Gastrocnemius medialis (tissue), 4 donors: ENCODE data around the gene SURF4. TPM values are rescaled to one million over a fixed set of nuclear protein-coding genes. Genes with fewer than 3 reads are reported as not detected.
A peak's percentile ranks its signal among the peaks of the same experiment; 100 is the strongest.

Source experiments
- ATAC-seq, 2 donors: fragments of 150-250 bp; one replicate each; pipeline ENCODE4 v1.9.1; 2016
- DNase-seq, 2 donors: peaks; one replicate each; pipeline ENCODE4 v3.0.0-alpha.2; 2019
- H3K27ac ChIP-seq, 4 donors: fragments of 200-600 bp; sonication (generic); 1 replicate in 1 of 4; 2 replicates in 3 of 4; pipeline ENCODE4 v1.5.1; 2016 to 2018; ENCODE audit warnings: mild to moderate bottlenecking in 2 of 4, moderate library complexity in 1 of 4
- H3K27me3 ChIP-seq, 3 donors: fragments of 200-600 bp; sonication (generic) in 2 of 3; 1 replicate in 1 of 3; 2 replicates in 2 of 3; pipeline versions ENCODE4 v1.5.1 to v1.6.0; 2016 to 2019; ENCODE audit warnings: mild to moderate bottlenecking in 1 of 3, moderate library complexity in 1 of 3
- H3K36me3 ChIP-seq, 2 donors: fragments of 200-600 bp; sonication (generic) in 1 of 2; one replicate each; pipeline ENCODE4 v1.5.1; 2017 to 2018
- H3K4me1 ChIP-seq, 2 donors: fragments of 200-600 bp; sonication (generic) in 1 of 2; one replicate each; pipeline ENCODE4 v1.5.1; 2016 to 2017; ENCODE audit warnings: mild to moderate bottlenecking in 2 of 2
- H3K4me3 ChIP-seq, 4 donors: fragments of 200-600 bp; sonication (generic) in 3 of 4; 1 replicate in 1 of 4; 2 replicates in 3 of 4; pipeline ENCODE4 v1.5.1; 2016 to 2019; ENCODE audit warnings: mild to moderate bottlenecking in 2 of 4
- H3K9me3 ChIP-seq, 3 donors: fragments of 200-600 bp; sonication (generic) in 2 of 3; 1 replicate in 1 of 3; 2 replicates in 2 of 3; pipeline ENCODE4 v1.5.1; 2016 to 2019
- CTCF ChIP-seq, 5 experiments: fragments of 450-650 bp in 3 of 5; fragments of 200-600 bp in 2 of 5; sonication (generic) in 2 of 5; IDR thresholded peaks in 4 of 5; conservative IDR thresholded peaks in 1 of 5; 1 replicate in 4 of 5; 2 replicates in 1 of 5; pipeline ENCODE4 v1.5.1; 2016 to 2019; ENCODE audit warnings: antibody characterized with exemption in 5 of 5, mild to moderate bottlenecking in 3 of 5, moderate library complexity in 3 of 5
- POLR2A ChIP-seq, 2 donors: fragments of 450-650 bp; IDR thresholded peaks; one replicate each; pipeline ENCODE4 v1.6.1; 2017; ENCODE audit warnings: antibody characterized with exemption in 2 of 2, mild to moderate bottlenecking in 2 of 2, moderate library complexity in 2 of 2
- in situ Hi-C, 4 donors: fragments of 200-750 bp; cut with MboI; loops; one replicate each; pipeline versions ENCODE4 v1.15.0 to v1.8.0; 2017; ENCODE audit warnings: low sequenced_read_pairs in 4 of 4
- intact Hi-C: fragments of 100-400 bp; cut with DNase I; formaldehyde crosslinking; loops from one replicate; pipeline ENCODE4 v1.15.1; 2023; ENCODE audit warnings: low total_unique reads
- total RNA-seq, 4 donors: library from RNA; depleted of rRNA; stranded (reverse); fragments of >200 nt; gene quantifications; one replicate each; pipeline versions ENCODE4 v1.1.0 to v1.2.3, GENCODE V29; 2016

Gene SURF4
- total RNA-seq, 4 donors from 2014 or later, result 62.9 to 98.4 (median 73.4) TPM

GRCh38 chr9:133362359-133363044, 13.4 kb downstream of the SURF4 start:
- no peak overlapping the region for H3K4me3 ChIP-seq
- DNase-seq (no peak), ATAC-seq (no peak)
- in situ Hi-C loops (no loop called here), intact Hi-C loops (no loop called here)
- no peaks in the 10 kb centered on the region for H3K27me3 ChIP-seq
- H3K9me3 ChIP-seq, result no peaks in the 10 kb centered on the region
- peaks cover 0 to 77% of the 10 kb centered on the region in 2 donors for H3K36me3 ChIP-seq
- H3K4me1 ChIP-seq, result peaks cover 0 to 11% of the 10 kb centered on the region in 2 donors
- TF ChIP-seq CTCF (IDR thresholded peaks at IDR 0.05 in 4 of 5, conservative IDR thresholded peaks at IDR 0.05 in 1 of 5), result no peak
- no peak for TF ChIP-seq POLR2A (IDR thresholded peaks at IDR 0.05)
- H3K27ac ChIP-seq, result no peak overlapping the region

GRCh38 chr9:133361507-133362092, 14.3 kb downstream of the SURF4 start:
- TF ChIP-seq CTCF (IDR thresholded peaks at IDR 0.05 in 4 of 5, conservative IDR thresholded peaks at IDR 0.05 in 1 of 5), result no peak
- no peak for TF ChIP-seq POLR2A (IDR thresholded peaks at IDR 0.05)
- Histone ChIP-seq H3K9me3 (no peaks in the 10 kb centered on the region), H3K27me3 (no peaks in the 10 kb centered on the region), H3K27ac (no peak overlapping the region), H3K36me3 (peaks cover 0 to 69% of the 10 kb centered on the region in 2 donors), H3K4me1 (peaks cover 6 to 13% of the 10 kb centered on the region in 2 donors), H3K4me3 (no peak overlapping the region)
- ATAC-seq, result no peak
- intact Hi-C loops (no loop called here), in situ Hi-C loops (no loop called here)
- DNase-seq, result no peak

- DNase-seq (no peak), ATAC-seq (no peak)
- Histone ChIP-seq H3K4me1 (peaks cover 8 to 14% of the 10 kb centered on the region in 2 donors), H3K27me3 (no peaks in the 10 kb centered on the region), H3K9me3 (no peaks in the 10 kb centered on the region), H3K27ac (no peak overlapping the region), H3K36me3 (peaks cover 0 to 60% of the 10 kb centered on the region in 2 donors), H3K4me3 (no peak overlapping the region)
- intact Hi-C loops, result no loop called here
- in situ Hi-C loops, result no loop called here
- TF ChIP-seq CTCF (IDR thresholded peaks at IDR 0.05 in 4 of 5, conservative IDR thresholded peaks at IDR 0.05 in 1 of 5), result no peak
- no peak for TF ChIP-seq POLR2A (IDR thresholded peaks at IDR 0.05)
Observed at GRCh38 chr9:133360400-133361393, 15.2 kb downstream of the SURF4 start.

- intact Hi-C loops, result no loop called here
Observed at GRCh38 chr9:133359399-133360175, 16.3 kb downstream of the SURF4 start.

More at GRCh38 chr9:133359399-133360175, 16.3 kb downstream of the SURF4 start:
- Histone ChIP-seq H3K36me3 (peaks cover 0 to 51% of the 10 kb centered on the region in 2 donors), H3K9me3 (no peaks in the 10 kb centered on the region), H3K4me3 (no peak overlapping the region), H3K27ac (no peak overlapping the region), H3K27me3 (no peaks in the 10 kb centered on the region), H3K4me1 (peaks cover 18 to 25% of the 10 kb centered on the region in 2 donors)
- TF ChIP-seq POLR2A (IDR thresholded peaks at IDR 0.05), result no peak
- peak in 2 of 5 experiments; percentile 11 to 13 for TF ChIP-seq CTCF (IDR thresholded peaks at IDR 0.05 in 4 of 5, conservative IDR thresholded peaks at IDR 0.05 in 1 of 5)
- DNase-seq (no peak), ATAC-seq (no peak)
- in situ Hi-C loops, result no loop called here
